Subcutaneous abdominal adipose tissue (tissue), 5 donors: Measurements from ENCODE around the gene UBE3C.
A peak's percentile ranks its signal among the peaks of the same experiment; 100 is the strongest.

Experiments used
- H3K27ac ChIP-seq: one replicate; pipeline ENCODE4 v1.7.0; 2013; ENCODE audit warnings: low read depth, mild to moderate bottlenecking, inconsistent platforms, low read length, moderate library complexity
- H3K27me3 ChIP-seq, 5 donors: one replicate each; pipeline ENCODE4 v1.7.0; 2013; ENCODE audit warnings: low read length in 5 of 5, inconsistent platforms in 1 of 5; ENCODE audit not compliant: control insufficient read depth in 5 of 5, insufficient read depth in 4 of 5
- H3K36me3 ChIP-seq, 5 donors: one replicate each; pipeline ENCODE4 v1.7.0; 2013; ENCODE audit warnings: low read length in 5 of 5; ENCODE audit not compliant: control insufficient read depth in 5 of 5, insufficient read depth in 5 of 5
- H3K4me1 ChIP-seq, 5 donors: one replicate each; pipeline ENCODE4 v1.7.0; 2013; ENCODE audit warnings: low read length in 5 of 5, mild to moderate bottlenecking in 3 of 5, moderate library complexity in 1 of 5; ENCODE audit not compliant: control insufficient read depth in 5 of 5, insufficient read depth in 5 of 5
- H3K4me3 ChIP-seq, 5 donors: one replicate each; pipeline ENCODE4 v1.7.0; 2013; ENCODE audit warnings: low read length in 5 of 5, low read depth in 1 of 5
- H3K9ac ChIP-seq, 5 donors: one replicate each; pipeline ENCODE4 v1.7.0; 2013; ENCODE audit warnings: low read length in 5 of 5, mild to moderate bottlenecking in 4 of 5, moderate library complexity in 3 of 5
- H3K9me3 ChIP-seq, 5 donors: one replicate each; pipeline ENCODE4 v1.7.0; 2013; ENCODE audit warnings: low read length in 5 of 5; ENCODE audit not compliant: control insufficient read depth in 5 of 5
- donor health status: healthy.
- donor health status: healthy.
- donor health status: healthy.
- donor health status: healthy.
- donor health status: healthy.

UBE3C gene

DNA sequence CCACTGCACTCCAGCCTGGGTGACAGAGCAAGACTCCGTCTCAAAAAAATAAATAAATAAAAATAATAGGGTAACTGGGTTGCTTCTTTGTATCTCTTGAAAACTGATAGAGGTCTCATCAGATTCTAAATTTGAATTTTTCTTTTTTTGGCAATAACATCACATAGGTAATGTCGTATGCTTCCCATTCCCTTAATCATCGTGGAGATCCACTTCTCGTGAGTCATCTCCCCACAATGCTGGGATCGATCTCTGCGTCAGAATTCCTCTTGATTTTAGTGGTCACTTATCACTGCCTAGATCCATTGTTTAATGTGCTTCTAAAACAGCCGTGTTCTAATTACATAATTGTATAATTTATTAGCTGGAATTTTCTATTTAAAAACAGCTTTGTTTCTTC lies 127.5 kb downstream of the UBE3C start:
- no peak overlapping the region for H3K9ac ChIP-seq
- H3K4me1 ChIP-seq: no peaks in the 10 kb centered on the region
- no peak overlapping the region for H3K27ac ChIP-seq
- H3K4me3 ChIP-seq: no peak overlapping the region
- no peaks in the 10 kb centered on the region for H3K9me3 ChIP-seq
- no peaks in the 10 kb centered on the region for H3K27me3 ChIP-seq
- H3K36me3 ChIP-seq: peaks cover 6 to 69% (median 53%) of the 10 kb centered on the region in 5 donors

DNA sequence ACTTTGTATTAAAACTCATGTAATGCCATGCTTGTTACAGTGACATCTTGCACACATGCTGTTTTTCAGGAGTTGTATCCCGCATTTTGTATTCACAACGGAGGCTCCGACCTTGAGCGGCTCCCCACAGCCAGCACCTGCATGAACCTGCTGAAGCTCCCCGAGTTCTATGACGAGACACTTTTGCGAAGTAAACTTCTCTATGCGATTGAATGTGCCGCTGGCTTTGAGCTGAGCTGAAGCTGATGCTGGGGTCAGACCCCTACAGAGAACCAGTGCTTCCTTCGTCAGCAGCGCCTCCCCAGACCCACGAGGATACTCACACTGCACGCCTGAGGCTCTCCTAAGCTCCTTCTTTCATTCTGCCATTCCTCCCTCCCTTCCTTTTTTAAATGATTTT lies 128.8 kb downstream of the UBE3C start:
- Histone ChIP-seq H3K27me3 (no peaks in the 10 kb centered on the region), H3K4me1 (peaks cover 8 to 12% (median 11%) of the 10 kb centered on the region in 5 donors), H3K4me3 (no peak overlapping the region), H3K9me3 (no peaks in the 10 kb centered on the region), H3K27ac (no peak overlapping the region), H3K9ac (no peak overlapping the region), H3K36me3 (peaks cover 0 to 70% (median 53%) of the 10 kb centered on the region in 5 donors)

DNA sequence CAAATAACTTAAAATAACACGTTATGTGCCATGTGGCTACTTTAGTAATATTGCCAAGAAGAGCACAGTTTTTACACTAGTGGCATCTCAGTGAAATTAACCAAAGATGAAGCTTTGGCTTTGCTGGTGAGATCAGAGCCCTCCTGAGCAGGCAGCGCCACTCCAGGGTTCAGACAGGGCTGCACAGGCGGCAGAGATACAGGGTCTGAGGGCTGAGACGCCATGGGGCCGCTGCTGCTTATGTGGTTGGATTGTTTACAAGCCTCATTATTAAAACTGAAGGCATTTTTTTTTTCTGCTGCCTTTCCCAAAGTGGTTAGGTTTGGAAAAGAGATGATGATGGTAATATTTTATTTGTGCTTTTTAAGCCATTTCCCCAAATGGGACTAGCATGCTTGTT lies 129.2 kb downstream of the UBE3C start:
- Histone ChIP-seq H3K27ac (no peak overlapping the region), H3K4me1 (peaks cover 10 to 16% (median 15%) of the 10 kb centered on the region in 5 donors), H3K9me3 (no peaks in the 10 kb centered on the region), H3K4me3 (no peak overlapping the region), H3K36me3 (peaks cover 0 to 66% (median 50%) of the 10 kb centered on the region in 5 donors), H3K27me3 (no peaks in the 10 kb centered on the region), H3K9ac (no peak overlapping the region)

DNA sequence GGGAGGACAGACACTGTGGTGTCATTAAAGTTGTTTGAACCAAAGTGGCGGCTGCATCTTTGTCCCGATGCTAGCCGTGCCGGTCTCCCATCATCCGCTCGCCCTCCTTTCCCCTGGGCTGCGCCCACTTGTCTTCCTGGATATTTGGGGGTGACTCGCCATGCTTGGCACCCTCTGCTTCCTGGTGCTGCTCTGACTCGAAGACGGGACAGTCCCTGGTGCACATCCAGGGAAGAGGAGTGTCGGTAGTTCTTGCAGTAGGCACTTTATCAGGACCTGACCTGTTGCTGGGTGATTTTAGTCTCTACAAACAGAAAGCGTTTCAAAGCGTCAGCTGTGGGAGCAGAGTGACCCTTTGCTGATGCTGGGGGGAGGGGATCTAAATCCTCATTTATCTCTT lies 129.8 kb downstream of the UBE3C start:
- Histone ChIP-seq H3K27me3 (no peaks in the 10 kb centered on the region), H3K36me3 (peaks cover 0 to 63% (median 48%) of the 10 kb centered on the region in 5 donors), H3K4me1 (peaks cover 12 to 22% (median 21%) of the 10 kb centered on the region in 5 donors)

DNA sequence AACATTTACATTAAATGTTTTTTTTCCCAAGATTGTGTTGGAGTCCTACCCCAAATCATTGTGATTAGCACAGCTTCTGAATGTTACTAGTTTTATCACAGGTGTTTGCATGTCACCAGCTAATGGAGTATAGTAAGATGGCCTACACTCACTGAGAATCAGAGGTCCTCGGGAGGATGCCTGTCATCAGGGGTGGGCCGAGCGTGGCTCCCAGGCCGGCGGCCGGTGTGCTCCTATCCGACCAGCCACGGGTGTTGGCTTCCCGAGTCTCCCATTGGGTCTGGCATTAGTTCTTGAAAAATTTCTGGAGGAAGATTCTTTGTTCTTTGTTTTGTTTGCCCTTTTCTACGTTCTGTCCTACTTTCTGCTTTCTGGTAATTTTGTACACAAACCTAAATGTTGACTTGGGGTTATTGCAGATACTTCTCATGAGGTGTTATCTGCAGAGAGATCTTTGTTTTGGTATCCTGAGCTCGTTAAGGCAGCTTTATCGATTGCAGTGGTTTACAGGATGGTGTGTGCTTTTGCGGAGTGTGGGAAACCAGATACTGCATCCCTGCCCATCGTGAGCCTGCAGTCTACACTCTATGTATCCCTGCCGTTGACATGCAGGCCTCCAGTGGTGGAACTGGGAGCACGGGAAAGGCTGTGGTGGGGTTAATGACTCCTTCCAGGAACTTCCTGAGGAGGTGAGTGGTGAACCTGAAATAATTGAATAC lies 130.8 kb downstream of the UBE3C start:
- Histone ChIP-seq H3K4me3 (no peak overlapping the region), H3K9ac (no peak overlapping the region), H3K4me1 (peaks cover 12 to 24% (median 24%) of the 10 kb centered on the region in 5 donors), H3K27me3 (no peaks in the 10 kb centered on the region), H3K27ac (no peak overlapping the region), H3K9me3 (no peaks in the 10 kb centered on the region), H3K36me3 (peaks cover 0 to 53% (median 39%) of the 10 kb centered on the region in 5 donors)

More for the DNA sequence above, 129.8 kb downstream of the UBE3C start:
- H3K9me3 ChIP-seq: no peaks in the 10 kb centered on the region
- no peak overlapping the region for H3K9ac ChIP-seq
- H3K27ac ChIP-seq: no peak overlapping the region
- H3K4me3 ChIP-seq: no peak overlapping the region

DNA sequence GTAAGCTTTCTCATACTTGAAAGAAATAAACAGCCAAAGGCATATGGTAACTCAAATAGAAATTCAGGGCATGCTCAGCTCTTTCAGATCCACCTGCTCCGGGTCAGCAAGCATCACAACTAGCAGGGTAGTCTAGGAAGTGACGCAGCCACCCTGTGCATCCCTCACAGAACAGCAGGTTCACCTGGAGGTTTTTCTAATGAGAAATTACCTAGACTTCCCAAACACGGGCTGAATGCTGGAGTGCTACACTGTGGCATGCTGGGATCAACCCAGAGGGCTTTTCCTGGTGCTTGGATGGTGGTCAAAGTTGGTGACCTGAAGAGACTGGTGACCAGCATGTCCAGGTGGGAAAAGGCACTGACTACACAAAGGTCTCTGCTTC lies 131.3 kb downstream of the UBE3C start:
- peaks cover 0 to 49% (median 35%) of the 10 kb centered on the region in 5 donors for H3K36me3 ChIP-seq
- H3K4me1 ChIP-seq: peaks cover 12 to 24% (median 24%) of the 10 kb centered on the region in 5 donors
- H3K27ac ChIP-seq: no peak overlapping the region
- H3K27me3 ChIP-seq: no peaks in the 10 kb centered on the region
- H3K9me3 ChIP-seq: no peaks in the 10 kb centered on the region
- no peak overlapping the region for H3K9ac ChIP-seq
- no peak overlapping the region for H3K4me3 ChIP-seq

DNA sequence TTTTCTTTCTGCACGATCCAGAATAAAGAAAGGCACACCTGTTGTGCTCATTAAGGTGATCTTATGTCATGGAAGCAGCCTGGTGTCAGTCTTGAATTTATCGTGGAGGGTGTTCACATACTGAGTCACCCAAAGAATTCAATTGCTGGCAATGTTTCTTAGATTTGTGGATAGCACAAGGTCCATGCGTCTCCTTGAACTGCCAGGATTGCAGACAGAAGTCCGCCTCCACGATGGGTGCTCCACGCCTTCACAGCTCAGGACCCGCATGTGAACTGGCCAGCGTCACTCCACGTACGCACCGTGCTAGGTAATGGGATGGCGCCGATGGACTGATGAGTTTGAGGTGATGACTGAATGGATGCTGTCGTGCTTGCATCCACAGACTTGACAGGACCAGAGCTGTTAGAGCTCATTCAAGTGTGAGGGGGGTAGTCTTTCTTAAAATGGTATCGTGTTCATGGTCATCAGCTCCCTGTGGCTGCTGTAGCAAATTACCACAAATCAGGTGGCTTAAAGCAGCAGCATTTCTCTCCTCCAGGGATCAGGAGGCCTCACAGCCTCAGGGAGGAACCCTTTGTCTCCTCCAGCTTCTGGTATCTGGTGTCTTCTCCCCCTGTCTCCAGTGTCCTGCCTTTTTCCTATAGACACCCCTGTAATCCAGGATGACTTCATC lies 132.7 kb downstream of the UBE3C start:
- peaks cover 12 to 26% (median 24%) of the 10 kb centered on the region in 5 donors for H3K4me1 ChIP-seq
- H3K9me3 ChIP-seq: no peaks in the 10 kb centered on the region
- H3K9ac ChIP-seq: no peak overlapping the region
- H3K27me3 ChIP-seq: no peaks in the 10 kb centered on the region
- H3K4me3 ChIP-seq: no peak overlapping the region
- H3K36me3 ChIP-seq: peaks cover 0 to 38% (median 26%) of the 10 kb centered on the region in 5 donors
- peak overlapping the region; percentile 43 for H3K27ac ChIP-seq

DNA sequence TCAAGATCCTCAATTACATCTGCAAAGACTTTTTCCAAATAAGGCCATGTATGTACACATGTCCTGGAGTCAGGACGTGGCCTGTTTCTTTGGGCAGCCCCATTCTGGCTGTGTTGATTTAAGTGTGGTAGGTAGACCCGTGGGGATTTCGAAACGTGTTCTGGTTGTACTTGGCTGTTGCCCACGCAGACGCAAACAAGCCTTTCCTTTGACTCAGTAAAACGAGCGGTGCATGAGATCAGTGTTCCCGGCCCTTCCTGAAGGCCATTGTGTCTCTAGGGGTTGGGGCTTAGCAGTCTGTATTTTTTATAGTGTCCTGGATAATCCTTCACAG lies 133.2 kb downstream of the UBE3C start:
- H3K9me3 ChIP-seq: no peaks in the 10 kb centered on the region
- peaks cover 0 to 38% (median 25%) of the 10 kb centered on the region in 5 donors for H3K36me3 ChIP-seq
- no peak overlapping the region for H3K4me3 ChIP-seq
- H3K27me3 ChIP-seq: no peaks in the 10 kb centered on the region
- H3K27ac ChIP-seq: peak overlapping the region; percentile 43
- H3K9ac ChIP-seq: peak overlapping the region in 1 of 5 donors; percentile 10
- H3K4me1 ChIP-seq: peaks cover 12 to 32% (median 24%) of the 10 kb centered on the region in 5 donors

DNA sequence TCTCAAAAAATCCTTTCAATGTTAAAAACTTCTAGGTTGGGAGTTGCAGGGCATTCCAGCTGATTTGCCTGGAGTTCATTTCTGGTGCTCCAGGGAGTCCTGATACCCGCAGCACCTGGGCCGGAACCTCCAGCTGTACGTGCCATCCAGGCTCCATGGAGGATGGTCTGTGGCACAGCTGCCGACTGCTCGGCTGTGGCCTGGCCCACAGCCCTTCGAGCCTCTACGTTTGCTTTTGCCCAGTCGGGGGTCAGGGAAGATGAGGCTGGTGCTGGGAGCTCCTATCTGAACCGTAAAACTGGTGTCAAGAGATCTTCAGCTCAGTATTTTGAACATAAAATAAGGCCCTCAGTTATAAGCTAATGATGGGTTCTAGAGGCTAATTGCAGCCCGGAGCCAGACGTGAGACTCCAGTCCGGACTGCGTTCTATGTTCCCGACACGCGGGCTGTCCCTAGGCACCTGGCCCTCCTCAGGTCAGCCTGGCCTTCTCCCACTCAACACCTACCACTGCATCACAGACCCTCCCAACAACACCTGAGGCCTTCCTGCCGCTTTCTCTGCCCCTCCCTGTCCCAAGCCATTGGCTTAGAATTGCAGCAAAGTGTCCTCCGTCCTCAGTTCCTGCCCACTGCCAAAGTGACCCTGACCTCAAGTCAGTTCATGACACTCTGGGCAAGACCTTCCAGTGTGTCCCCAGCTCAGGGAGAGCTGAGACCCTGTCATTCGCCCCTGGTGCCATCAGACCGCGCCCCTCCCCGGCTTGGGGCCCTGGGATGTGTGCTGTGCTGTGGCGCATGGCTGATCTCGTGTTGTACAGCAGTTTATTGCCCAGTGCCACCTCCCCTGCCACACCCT lies 133.9 kb downstream of the UBE3C start:
- peaks cover 12 to 37% (median 24%) of the 10 kb centered on the region in 5 donors for H3K4me1 ChIP-seq
- H3K4me3 ChIP-seq: no peak overlapping the region
- peak overlapping the region in 2 of 5 donors; percentile 10 to 26 for H3K9ac ChIP-seq
- H3K27ac ChIP-seq: peak overlapping the region; percentile 30
- H3K36me3 ChIP-seq: peaks cover 0 to 34% (median 21%) of the 10 kb centered on the region in 5 donors
- no peaks in the 10 kb centered on the region for H3K9me3 ChIP-seq
- H3K27me3 ChIP-seq: no peaks in the 10 kb centered on the region
